Muscle of arm (tissue), 12 donors: Measurements from ENCODE around the gene FAM107A. TPM values are rescaled to one million over a fixed set of nuclear protein-coding genes. Genes with fewer than 3 reads are reported as not detected.

Experiments used
- DNase-seq: peaks from one replicate; pipeline ENCODE4 v3.0.0-alpha.2; 2013
- polyA plus RNA-seq, 12 donors: library from polyadenylated mRNA; unstranded; fragments of 120-200 nt; gene quantifications; one replicate each; pipeline ENCODE4 v1.2.1, GENCODE V29; 2013; ENCODE audit not compliant: insufficient read length in 12 of 12

Gene FAM107A
- polyA plus RNA-seq, 12 donors = 0.80 to 2.0 (median 1.4) TPM; not detected in 2

DNA sequence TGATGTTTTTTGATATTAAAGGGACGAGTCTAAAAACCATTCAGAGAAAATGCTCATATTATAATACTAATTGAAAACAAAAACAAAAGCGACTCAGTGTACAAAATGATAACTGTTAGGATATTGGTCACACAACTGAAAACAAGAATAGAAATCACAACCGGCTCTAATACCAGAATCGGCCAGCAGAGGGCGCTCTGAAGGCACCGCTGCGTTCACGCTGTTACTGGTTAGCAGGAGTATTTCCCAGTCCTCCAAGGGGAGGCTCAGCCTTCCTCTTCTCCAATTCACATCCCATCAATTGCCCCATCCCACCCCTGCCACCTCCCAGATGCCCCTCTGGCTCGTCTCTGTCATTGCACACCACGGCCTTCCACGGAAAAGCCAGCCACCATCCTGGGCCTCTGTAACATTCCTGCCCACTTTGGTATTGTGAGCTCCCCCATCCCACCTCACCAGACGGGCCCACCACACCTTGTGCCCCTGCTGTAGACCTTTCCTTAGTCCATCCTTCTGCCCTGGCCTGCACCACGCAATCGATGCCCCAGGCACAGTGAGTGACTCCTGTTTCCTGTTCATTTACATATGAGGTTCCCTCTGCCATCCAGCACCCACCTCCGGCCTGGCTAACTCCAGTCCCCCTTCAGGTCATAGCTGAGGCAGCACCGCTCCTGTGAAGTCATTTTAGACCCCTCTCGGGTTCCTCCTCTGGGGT lies 8.5 kb downstream of the FAM107A start:
- peak; percentile 81 for DNase-seq

GRCh38 chr3:58567251-58567515 lies 10.0 kb downstream of the FAM107A start:
- DNase-seq = no peak

DNA sequence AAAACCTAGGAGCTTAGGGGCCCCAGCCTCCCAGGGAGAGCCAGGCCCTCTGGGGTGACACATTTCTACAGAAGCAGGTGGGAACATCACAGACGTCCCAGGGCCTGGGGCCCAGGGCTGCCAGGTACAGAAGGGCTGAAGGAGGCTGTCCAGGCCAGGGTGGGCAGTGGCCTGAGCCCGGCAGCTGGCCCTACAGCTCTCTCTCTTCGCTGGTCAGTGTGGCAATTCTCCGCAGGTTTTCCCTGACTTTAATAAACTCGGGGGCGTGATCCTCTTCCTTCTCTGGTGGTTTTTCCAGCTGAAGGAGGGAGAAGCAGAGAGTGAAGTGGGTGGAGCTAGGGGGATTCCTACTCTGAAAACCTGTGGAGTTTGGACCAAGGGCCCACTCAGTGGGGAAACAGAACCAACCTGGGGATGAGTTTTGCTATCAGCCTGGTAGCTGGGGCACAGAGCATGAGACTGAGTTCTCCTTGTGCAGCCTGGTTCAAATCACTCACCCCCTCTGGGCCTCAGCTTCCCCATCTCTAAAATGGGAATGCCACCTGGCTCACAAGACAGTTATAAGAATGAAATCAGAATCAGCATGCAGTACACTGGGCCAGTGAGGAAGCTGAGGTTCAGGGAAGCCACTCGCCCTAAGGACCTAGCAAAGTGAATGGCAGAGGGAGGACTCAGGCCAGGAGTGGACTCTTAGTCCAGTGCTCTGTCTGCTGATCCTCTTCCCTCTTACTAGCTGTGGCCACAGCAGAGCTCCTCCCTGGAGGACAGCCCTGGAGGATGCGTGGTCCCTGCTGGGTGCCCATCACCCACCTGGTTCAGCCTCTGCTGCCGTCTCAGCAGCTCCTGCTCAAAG lies 10.6 kb downstream of the FAM107A start:
- no peak for DNase-seq

- no peak for DNase-seq
These were observed 11.4 kb downstream of the FAM107A start for GRCh38 chr3:58565621-58566397.

DNA sequence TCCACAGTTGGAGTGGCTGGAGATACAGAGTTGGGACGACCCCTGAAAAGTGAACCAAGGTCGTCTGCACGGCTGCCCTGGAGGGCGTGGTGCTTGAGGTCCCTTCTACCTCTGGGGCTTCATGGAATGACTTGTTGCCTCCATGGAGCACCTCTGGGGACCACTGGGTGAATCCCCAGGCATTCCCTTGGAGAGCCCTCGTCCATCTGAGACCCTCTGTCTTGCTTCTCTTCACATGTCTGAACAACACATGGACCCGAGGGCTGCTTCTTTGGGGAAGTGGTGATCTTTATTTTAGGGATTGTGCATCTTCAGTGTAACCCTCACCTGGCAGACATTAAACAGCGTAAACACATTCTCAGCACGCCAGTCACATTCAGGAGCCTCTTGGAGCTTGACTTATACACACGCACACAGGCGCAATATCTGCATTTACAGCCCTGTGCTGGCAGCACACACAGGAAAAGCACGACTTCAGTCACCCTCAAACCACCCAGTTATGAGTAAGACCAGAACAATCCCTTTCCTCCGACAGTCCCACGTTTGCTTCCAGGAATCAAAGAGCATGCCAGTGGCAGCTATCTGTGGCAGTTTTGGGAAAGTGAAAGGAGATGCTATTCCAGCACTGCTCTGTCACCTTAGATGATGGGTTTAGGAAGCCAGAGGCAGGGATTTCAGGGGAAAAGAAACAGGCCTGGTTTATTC lies 12.6 kb downstream of the FAM107A start:
- no peak for DNase-seq

- DNase-seq = no peak
These were observed 13.1 kb downstream of the FAM107A start for GRCh38 chr3:58564054-58564453.

DNA sequence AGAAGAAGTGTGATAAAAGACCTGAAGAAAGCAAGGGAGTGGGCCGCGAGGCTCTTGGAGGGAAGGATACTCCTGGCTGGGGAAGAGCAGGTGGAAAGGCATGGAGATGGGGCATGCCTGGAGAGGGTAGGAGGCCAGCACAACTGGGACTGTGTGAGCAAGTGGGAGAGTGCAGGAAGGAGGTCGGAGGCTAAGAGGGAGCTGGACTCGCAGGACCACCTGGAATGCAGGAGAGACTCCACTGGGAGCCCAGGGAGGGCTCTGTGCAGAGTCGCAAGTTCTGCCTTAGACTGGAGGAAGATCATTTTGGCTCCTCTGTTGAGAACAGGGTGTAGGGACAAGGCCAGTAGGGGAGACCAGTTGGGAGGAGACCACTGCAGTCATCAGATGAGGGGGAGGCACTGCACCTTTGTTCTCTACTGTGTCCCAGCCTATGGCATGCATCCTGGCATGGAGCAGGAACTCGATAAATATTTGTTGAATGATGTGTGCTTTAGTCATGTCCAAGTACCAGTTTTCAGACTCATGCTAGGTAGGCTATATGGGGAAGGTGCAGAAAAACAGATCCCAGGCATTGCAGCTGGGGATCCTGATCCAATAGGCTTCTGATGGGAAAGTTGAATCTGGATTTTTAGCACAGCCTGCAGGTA lies 13.7 kb downstream of the FAM107A start:
- DNase-seq = no peak

DNA sequence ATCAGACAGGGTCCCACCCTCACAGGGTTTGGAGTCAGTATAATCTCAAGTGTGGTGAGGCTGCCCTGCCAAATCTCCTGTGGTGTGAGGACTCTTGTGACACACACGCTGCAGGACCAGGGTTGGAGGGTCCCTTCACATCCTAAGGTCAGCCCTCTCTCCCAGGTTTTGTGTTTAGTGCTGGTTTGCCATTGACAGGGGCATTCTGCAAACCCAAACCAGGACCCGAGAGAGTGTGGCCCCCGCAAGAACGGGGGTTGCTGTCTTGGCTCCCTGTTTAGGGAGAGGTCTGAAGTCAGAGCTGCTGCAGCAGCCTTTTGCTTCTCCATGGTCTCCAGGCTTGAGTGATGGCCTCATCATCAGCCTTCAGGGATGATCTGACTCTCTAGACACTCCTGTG lies 14.7 kb downstream of the FAM107A start:
- DNase-seq = no peak

GRCh38 chr3:58560771-58561311 lies 16.4 kb downstream of the FAM107A start:
- no peak for DNase-seq

GRCh38 chr3:58559586-58559985 lies 17.6 kb downstream of the FAM107A start:
- DNase-seq = no peak

DNA sequence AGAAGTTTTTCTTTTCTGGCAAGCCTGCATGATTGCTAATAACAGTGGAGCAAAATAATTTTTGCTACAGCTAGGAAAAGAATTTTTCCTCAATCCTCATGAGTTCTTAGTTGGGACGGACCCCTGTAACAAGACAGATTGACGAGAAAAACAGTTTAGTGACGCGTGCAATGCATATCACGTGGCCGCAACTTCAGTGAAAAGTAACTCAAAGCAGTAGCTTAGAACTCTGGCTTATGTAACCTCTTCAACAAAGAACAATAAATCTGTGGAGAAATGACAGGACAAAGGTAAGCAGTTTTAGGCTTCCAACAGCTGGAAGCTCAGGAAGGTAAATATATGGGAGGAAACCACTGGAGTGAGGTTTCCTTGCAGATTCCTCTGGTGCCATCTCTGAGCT lies 19.7 kb downstream of the FAM107A start:
- peak; percentile 71 for DNase-seq

DNA sequence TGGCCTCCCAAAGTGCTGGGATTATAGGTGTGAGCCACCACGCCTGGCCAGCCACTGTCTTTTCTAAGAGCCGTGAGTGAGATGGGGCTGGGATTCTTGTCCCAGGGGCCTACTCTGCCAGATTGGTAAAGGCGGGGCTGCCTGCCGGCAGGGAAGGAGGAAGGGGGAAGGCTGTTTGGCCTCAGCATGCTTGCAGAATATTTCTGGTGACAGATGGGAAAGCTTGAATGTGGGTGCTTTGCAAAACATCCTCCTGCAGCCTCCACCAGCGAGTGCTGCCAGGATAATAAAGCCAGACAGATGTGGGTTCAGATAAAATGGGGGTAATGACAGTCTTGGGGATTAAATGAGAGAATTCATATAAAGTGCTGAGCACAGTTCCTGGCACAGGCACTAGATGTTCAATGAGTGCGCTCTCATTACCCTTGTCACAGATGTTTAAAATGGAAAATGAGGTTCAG lies 20.4 kb downstream of the FAM107A start:
- DNase-seq = peak; percentile 72

GRCh38 chr3:58556001-58556400 lies 21.2 kb downstream of the FAM107A start:
- no peak for DNase-seq

GRCh38 chr3:58555203-58555602 lies 22.0 kb downstream of the FAM107A start:
- DNase-seq = no peak

DNA sequence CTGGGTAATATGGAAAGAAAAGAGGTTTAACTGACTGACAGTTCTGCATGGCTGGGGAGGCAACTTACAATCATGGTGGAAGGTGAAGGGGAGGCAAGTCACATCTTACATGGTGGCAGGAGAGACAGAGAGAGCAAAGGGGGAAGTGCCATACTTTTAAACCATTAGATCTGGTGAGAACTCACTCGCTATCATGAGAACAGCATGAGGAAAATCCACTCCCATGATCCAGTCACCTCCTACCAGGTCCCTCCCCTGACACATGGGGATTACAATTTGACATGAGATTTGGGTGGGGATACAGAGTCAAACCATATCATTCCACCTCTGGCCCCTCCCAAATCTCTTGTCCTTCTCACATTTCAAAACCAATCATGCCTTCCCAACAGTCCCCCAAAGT lies 24.2 kb downstream of the FAM107A start:
- DNase-seq = no peak

GRCh38 chr3:58551636-58552180 lies 25.5 kb downstream of the FAM107A start:
- no peak for DNase-seq

- DNase-seq = no peak
These were observed 32.6 kb downstream of the FAM107A start for GRCh38 chr3:58544541-58544940.

- DNase-seq = no peak
These were observed 36.9 kb downstream of the FAM107A start for GRCh38 chr3:58540176-58540858.

GRCh38 chr3:58539626-58540025 lies 37.6 kb downstream of the FAM107A start:
- DNase-seq = no peak
